Keratinocyte (primary cell): ENCODE measurements around the gene GALNT9. TPM values are rescaled to one million over a fixed set of nuclear protein-coding genes. Genes with fewer than 3 reads are reported as not detected.

Experiments used
- DNase-seq: peaks from one replicate; pipeline ENCODE4 v3.0.0-alpha.2; 2011; ENCODE audit warnings: low read depth, missing footprints, low spot score
- FAIRE-seq: peaks from 2 replicates; lab custom pipeline; 2011; peaks lifted over from hg19 to GRCh38; lab: Jason Lieb, UNC
- H2AFZ ChIP-seq: 2 replicates; pipeline ENCODE4 v1.6.0; 2012; ENCODE audit warnings: low read length, control low read depth, inconsistent platforms; ENCODE audit not compliant: control insufficient read depth
- H3K27ac ChIP-seq: 2 replicates; pipeline ENCODE4 v1.5.1; 2011; ENCODE audit warnings: low read length; ENCODE audit not compliant: control insufficient read depth, insufficient read depth
- H3K27me3 ChIP-seq: 3 replicates; pipeline ENCODE4 v1.6.0; 2011; ENCODE audit warnings: low read length; ENCODE audit not compliant: control insufficient read depth, insufficient read depth; ENCODE audit errors: extremely low read depth
- H3K36me3 ChIP-seq, 2 experiments: 2 replicates in 1 of 2; 3 replicates in 1 of 2; pipeline ENCODE4 v1.5.1; 2011; ENCODE audit warnings: low read length in 2 of 2, mild to moderate bottlenecking in 1 of 2; ENCODE audit not compliant: control insufficient read depth in 2 of 2, insufficient read depth in 2 of 2; ENCODE audit errors: extremely low read depth in 1 of 2
- H3K4me1 ChIP-seq: 3 replicates; pipeline ENCODE4 v1.5.1; 2011; ENCODE audit warnings: low read length; ENCODE audit not compliant: control insufficient read depth, insufficient read depth; ENCODE audit errors: extremely low read depth
- H3K4me2 ChIP-seq: 3 replicates; pipeline ENCODE4 v1.6.0; 2011; ENCODE audit warnings: low read depth, low read length; ENCODE audit not compliant: control insufficient read depth, insufficient read depth; ENCODE audit errors: extremely low read depth
- H3K4me3 ChIP-seq, 3 experiments: fragments of 200-600 bp in 1 of 3; sonication (generic) in 1 of 3; 2 replicates in 2 of 3; 3 replicates in 1 of 3; pipeline ENCODE4 v1.5.1; 2011 to 2016; ENCODE audit warnings: low read length in 3 of 3, mild to moderate bottlenecking in 3 of 3, control low read depth in 2 of 3, inconsistent platforms in 1 of 3, low read depth in 1 of 3, mixed read lengths in 1 of 3, mixed run types in 1 of 3, moderate library complexity in 1 of 3; ENCODE audit not compliant: control insufficient read depth in 2 of 3, insufficient read depth in 2 of 3; ENCODE audit errors: extremely low read depth in 1 of 3
- H3K79me2 ChIP-seq: 2 replicates; pipeline ENCODE4 v1.6.0; 2012; ENCODE audit warnings: low read length; ENCODE audit not compliant: control insufficient read depth, insufficient read depth
- H3K9ac ChIP-seq: 3 replicates; pipeline ENCODE4 v1.6.0; 2011; ENCODE audit warnings: low read length; ENCODE audit not compliant: control insufficient read depth, insufficient read depth; ENCODE audit errors: extremely low read depth
- H3K9me1 ChIP-seq: 3 replicates; pipeline ENCODE4 v1.6.0; 2011; ENCODE audit warnings: low read length; ENCODE audit not compliant: control insufficient read depth, insufficient read depth; ENCODE audit errors: extremely low read depth
- H3K9me3 ChIP-seq: 2 replicates; pipeline ENCODE4 v1.5.1; 2012; ENCODE audit warnings: low read depth, low read length; ENCODE audit not compliant: control insufficient read depth
- H4K20me1 ChIP-seq: 3 replicates; pipeline ENCODE4 v1.6.0; 2011; ENCODE audit warnings: low read length; ENCODE audit not compliant: control insufficient read depth, insufficient read depth; ENCODE audit errors: extremely low read depth
- CTCF ChIP-seq, 3 experiments: IDR thresholded peaks in 1 of 3; conservative IDR thresholded peaks in 1 of 3; optimal IDR thresholded peaks in 1 of 3; 2 replicates in 2 of 3; 3 replicates in 1 of 3; pipeline versions ENCODE3 to v1.5.1; 2011; ENCODE audit warnings: low read length in 3 of 3, mild to moderate bottlenecking in 3 of 3, moderate library complexity in 2 of 3, control low read depth in 1 of 3, inconsistent platforms in 1 of 3; ENCODE audit not compliant: insufficient read depth in 2 of 3; ENCODE audit errors: extremely low read depth in 1 of 3
- EZH2 ChIP-seq: IDR thresholded peaks from one replicate; pipeline ENCODE4 v1.6.1; 2012; ENCODE audit warnings: inconsistent platforms, mild to moderate bottlenecking, low read length, moderate library complexity
- dilution Hi-C: fragments of 300-500 bp; cut with MboI; formaldehyde crosslinking; loops from one replicate; pipeline ENCODE4 v1.7.0; 2020; ENCODE audit warnings: low sequenced_read_pairs; ENCODE audit not compliant: extremely low pct_ligation_motif_present
- polyA plus RNA-seq, 5 experiments: library from polyadenylated mRNA; depleted of rRNA in 3 of 5; stranded (reverse) in 3 of 5; stranded (forward) in 1 of 5; unstranded in 1 of 5; fragments of >200 nt; gene quantifications; 1 replicate in 1 of 5; 2 replicates in 3 of 5; 3 replicates in 1 of 5; pipeline versions ENCODE4 v1.2.1 to v1.2.3, GENCODE V29; 2011 to 2012; ENCODE audit warnings: missing spikeins in 2 of 5, low read depth in 1 of 5, low replicate concordance in 1 of 5

Gene GALNT9
- polyA plus RNA-seq, 1 donor (not counting 4 experiments of a cell fraction or from before 2014, with no cell fraction given) = not detected

GRCh38 chr12:132154341-132154761 is 175.0 kb downstream of the GALNT9 start:
- H3K4me1 ChIP-seq = no peaks in the 10 kb centered on the region
- H4K20me1 ChIP-seq = no peaks in the 10 kb centered on the region
- H3K9ac ChIP-seq = no peak overlapping the region
- DNase-seq = no peak
- dilution Hi-C loops = no loop called here
- H3K27ac ChIP-seq = no peak overlapping the region
- H2AFZ ChIP-seq = no peak overlapping the region
- no peak for FAIRE-seq
- peaks cover 9% of the 10 kb centered on the region for H3K9me3 ChIP-seq
- H3K4me2 ChIP-seq = peak overlapping the region; percentile 60
- H3K9me1 ChIP-seq = no peaks in the 10 kb centered on the region
- H3K36me3 ChIP-seq = peaks cover 5 to 7% of the 10 kb centered on the region in 2 experiments
- H3K4me3 ChIP-seq = no peak overlapping the region
- TF ChIP-seq EZH2 (no peak), CTCF (optimal IDR thresholded peaks at IDR 0.05 in 1 of 3, IDR thresholded peaks at IDR 0.05 in 1 of 3, conservative IDR thresholded peaks at IDR 0.05 in 1 of 3; ENCODE audit: extremely low read depth in 1 of 3, insufficient read depth in 2 of 3, low read length in 3 of 3) (no peak)
- H3K79me2 ChIP-seq = no peaks in the 10 kb centered on the region
- H3K27me3 ChIP-seq = no peaks in the 10 kb centered on the region

GRCh38 chr12:132153501-132154340 is 175.7 kb downstream of the GALNT9 start:
- Histone ChIP-seq H3K4me1 (no peaks in the 10 kb centered on the region), H2AFZ (no peak overlapping the region), H3K4me2 (peak overlapping the region; percentile 60), H4K20me1 (no peaks in the 10 kb centered on the region), H3K79me2 (no peaks in the 10 kb centered on the region), H3K36me3 (peaks cover 5 to 7% of the 10 kb centered on the region in 2 experiments), H3K27ac (no peak overlapping the region), H3K27me3 (no peaks in the 10 kb centered on the region), H3K4me3 (peak overlapping the region in 1 of 3 experiments; percentile 27), H3K9me3 (peaks cover 9% of the 10 kb centered on the region), H3K9ac (no peak overlapping the region), H3K9me1 (no peaks in the 10 kb centered on the region)
- TF ChIP-seq CTCF (optimal IDR thresholded peaks at IDR 0.05 in 1 of 3, IDR thresholded peaks at IDR 0.05 in 1 of 3, conservative IDR thresholded peaks at IDR 0.05 in 1 of 3; ENCODE audit: extremely low read depth in 1 of 3, insufficient read depth in 2 of 3, low read length in 3 of 3) = peak; percentile 79 to 99 (median 90)
- TF ChIP-seq EZH2 = no peak
- FAIRE-seq = no peak
- DNase-seq = no peak
- dilution Hi-C loops = no loop called here
